ENCODE results near the gene SSBP3. TPM values are rescaled to one million over a fixed set of nuclear protein-coding genes. Genes with fewer than 3 reads are reported as not detected.

Gene SSBP3
- total RNA-seq, 2 donors from 2014 or later, result 63.8 to 76.5 TPM

- H3K4me1 ChIP-seq, result no peaks in the 10 kb centered on the region
- H3K9ac ChIP-seq (ENCODE audit: low read depth in 2 of 2, low read length in 2 of 2), result no peak overlapping the region
- H3K9me3 ChIP-seq, result no peaks in the 10 kb centered on the region
- H3K4me3 ChIP-seq, result no peak overlapping the region
- intact Hi-C loops (cut with DNase I), result no loop called here
- no peak for DNase-seq
- H3K36me3 ChIP-seq, result no peaks in the 10 kb centered on the region
- no peak for TF ChIP-seq CTCF (IDR thresholded peaks at IDR 0.05)
- H3K27ac ChIP-seq, result no peak overlapping the region
- H3K27me3 ChIP-seq, result no peaks in the 10 kb centered on the region
Measured at GRCh38 chr1:54378874-54379554, 27.2 kb downstream of the SSBP3 start.

DNA sequence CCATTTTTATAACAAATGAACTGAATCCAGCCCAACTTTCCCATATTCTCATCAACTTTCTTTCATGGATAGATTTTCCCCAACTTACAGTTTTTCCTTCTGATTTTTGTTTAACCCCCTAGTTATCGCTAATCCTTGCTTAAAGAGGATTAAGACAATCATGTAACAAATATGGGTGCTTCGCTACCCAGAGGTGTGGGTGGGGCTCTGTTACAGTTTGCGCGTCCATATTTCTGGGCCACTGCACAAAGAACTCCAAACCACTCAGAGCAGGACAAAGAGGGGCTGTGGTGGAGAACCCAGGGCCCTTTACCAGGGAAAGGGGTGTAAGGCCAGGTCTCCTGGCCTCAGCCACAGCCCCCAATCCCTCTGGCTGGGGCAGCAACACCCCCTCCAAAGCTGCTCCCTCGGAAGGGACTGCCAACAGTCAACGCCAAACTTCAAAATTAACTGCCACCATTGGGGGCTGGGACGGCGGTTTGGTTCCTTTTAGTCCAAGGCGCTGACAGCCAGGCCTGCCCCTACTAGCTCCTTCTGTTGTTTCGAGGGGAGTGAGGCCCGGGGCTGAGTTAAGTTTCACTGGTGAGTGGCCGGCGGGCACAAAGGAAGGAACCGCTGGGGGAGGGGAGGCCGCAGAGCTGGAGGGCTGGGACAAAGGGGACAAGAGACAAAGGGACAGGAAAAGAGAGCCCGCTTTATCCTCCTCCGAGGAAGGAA is 27.9 kb downstream of the SSBP3 start:
- no peak for TF ChIP-seq CTCF (IDR thresholded peaks at IDR 0.05)
- intact Hi-C loops (cut with DNase I), result no loop called here
- Histone ChIP-seq H3K4me3 (no peak overlapping the region), H3K4me1 (no peaks in the 10 kb centered on the region), H3K9me3 (no peaks in the 10 kb centered on the region), H3K27me3 (no peaks in the 10 kb centered on the region), H3K27ac (no peak overlapping the region), H3K36me3 (no peaks in the 10 kb centered on the region), H3K9ac (ENCODE audit: low read depth in 2 of 2, low read length in 2 of 2) (no peak overlapping the region)
- no peak for DNase-seq

GRCh38 chr1:54377040-54377691 is 29.0 kb downstream of the SSBP3 start:
- intact Hi-C loops (cut with DNase I), result no loop called here
- H3K9me3 ChIP-seq, result no peaks in the 10 kb centered on the region
- peaks cover 10% of the 10 kb centered on the region for H3K4me1 ChIP-seq
- H3K27me3 ChIP-seq, result no peaks in the 10 kb centered on the region
- no peak for TF ChIP-seq CTCF (IDR thresholded peaks at IDR 0.05)
- no peak for DNase-seq
- H3K9ac ChIP-seq (ENCODE audit: low read depth in 2 of 2, low read length in 2 of 2), result no peak overlapping the region
- no peak overlapping the region for H3K27ac ChIP-seq
- H3K36me3 ChIP-seq, result no peaks in the 10 kb centered on the region
- H3K4me3 ChIP-seq, result no peak overlapping the region

- H3K4me1 ChIP-seq, result peaks cover 17% of the 10 kb centered on the region
- H3K9ac ChIP-seq (ENCODE audit: low read depth in 2 of 2, low read length in 2 of 2), result no peak overlapping the region
Measured at GRCh38 chr1:54376430-54377039, 29.7 kb downstream of the SSBP3 start.

More at GRCh38 chr1:54376430-54377039, 29.7 kb downstream of the SSBP3 start:
- H3K4me3 ChIP-seq, result no peak overlapping the region
- intact Hi-C loops (cut with DNase I), result no loop called here
- TF ChIP-seq CTCF (IDR thresholded peaks at IDR 0.05), result no peak
- no peak for DNase-seq
- no peaks in the 10 kb centered on the region for H3K27me3 ChIP-seq
- H3K9me3 ChIP-seq, result no peaks in the 10 kb centered on the region
- no peaks in the 10 kb centered on the region for H3K36me3 ChIP-seq
- H3K27ac ChIP-seq, result no peak overlapping the region
